IMR-90 (cell line): ENCODE data around the gene SPTBN5. TPM values are rescaled to one million over a fixed set of nuclear protein-coding genes. Genes with fewer than 3 reads are reported as not detected.

Experiments used
- MAZ ChIP-seq: IDR thresholded peaks from 2 replicates; pipeline ENCODE4 v1.6.1; 2012; ENCODE audit warnings: low read depth, mild to moderate bottlenecking, low read length, improper control_type of control experiment, moderate library complexity, borderline replicate concordance
- POLR2A ChIP-seq: IDR thresholded peaks from 2 replicates; pipeline ENCODE4 v1.6.1; 2012; ENCODE audit warnings: mild to moderate bottlenecking, low read depth, low read length
- polyA plus RNA-seq, 3 experiments: library from polyadenylated mRNA; depleted of rRNA; stranded (reverse); fragments of >200 nt; gene quantifications; 2 replicates each; pipeline ENCODE4 v1.2.3, GENCODE V29; 2012; ENCODE audit warnings: low replicate concordance in 1 of 3
- total RNA-seq: library from RNA; depleted of rRNA; stranded (reverse); fragments of >200 nt; gene quantifications from 2 replicates; pipeline ENCODE4 v1.2.3, GENCODE V29; 2012
- TF ChIP-seq, protein P1 (sequence below): fragments of 150-350 bp; IDR thresholded peaks from 2 replicates; pipeline ENCODE4 v1.6.1; 2017; ENCODE audit warnings: mild to moderate bottlenecking, antibody characterized with exemption, low read length, low read depth

Gene SPTBN5
- total and polyA plus RNA-seq, 2 of the 4 experiments (the other 2 are of a cell fraction) = under 0.01 to 0.38 TPM

DNA sequence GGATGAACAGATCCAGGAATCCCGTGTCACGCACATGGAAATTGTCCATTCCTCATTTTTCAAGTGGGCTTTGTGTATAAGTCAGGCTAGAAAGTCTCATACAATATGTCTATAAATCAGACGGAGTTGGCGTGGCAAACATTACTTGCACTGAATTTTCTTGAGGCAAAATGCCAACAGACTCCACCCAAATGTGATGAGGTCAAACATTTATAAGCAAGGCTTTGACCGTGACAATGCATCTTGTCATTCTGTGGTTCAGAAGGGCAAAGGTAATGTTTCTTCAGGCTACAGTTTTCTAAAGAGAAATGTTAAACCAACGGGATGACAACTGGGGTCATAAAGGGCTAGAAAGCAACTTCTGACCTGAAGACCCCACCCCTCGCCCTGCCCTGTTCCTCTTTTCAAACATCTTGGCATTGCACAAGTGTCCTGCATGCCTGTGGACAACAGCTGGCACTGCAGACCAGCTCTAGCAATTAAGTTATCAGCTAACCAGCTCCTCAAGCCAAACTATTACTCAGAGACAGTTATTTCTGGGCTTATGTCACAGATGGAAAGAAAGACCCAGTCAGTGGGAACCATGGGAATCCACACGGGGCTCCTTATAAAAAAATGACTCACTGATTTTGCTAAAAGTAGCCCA is 36.5 kb upstream of the SPTBN5 start (continued):
- TF ChIP-seq, protein P1, sequence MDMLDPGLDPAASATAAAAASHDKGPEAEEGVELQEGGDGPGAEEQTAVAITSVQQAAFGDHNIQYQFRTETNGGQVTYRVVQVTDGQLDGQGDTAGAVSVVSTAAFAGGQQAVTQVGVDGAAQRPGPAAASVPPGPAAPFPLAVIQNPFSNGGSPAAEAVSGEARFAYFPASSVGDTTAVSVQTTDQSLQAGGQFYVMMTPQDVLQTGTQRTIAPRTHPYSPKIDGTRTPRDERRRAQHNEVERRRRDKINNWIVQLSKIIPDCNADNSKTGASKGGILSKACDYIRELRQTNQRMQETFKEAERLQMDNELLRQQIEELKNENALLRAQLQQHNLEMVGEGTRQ = no peak
- TF ChIP-seq MAZ (no peak), POLR2A (no peak)
